GM19395 (cell line): ENCODE data around the gene SLC27A3.

ENCODE experiments used
- ATAC-seq: cut with Tn5 transposase; IDR thresholded peaks from one replicate; pipeline ENCODE4 v1.9.1; 2021; ENCODE audit warnings: mild to moderate bottlenecking, moderate library complexity; ENCODE audit not compliant: unreplicated experiment

The SLC27A3 gene

GRCh38 chr1:153798468-153798780, 23.2 kb downstream of the SLC27A3 start:
- no peak for ATAC-seq

- ATAC-seq = no peak
These were observed 23.8 kb downstream of the SLC27A3 start for GRCh38 chr1:153799016-153799415.

- no peak for ATAC-seq
These were observed 24.6 kb downstream of the SLC27A3 start for GRCh38 chr1:153799566-153800465.

GRCh38 chr1:153800516-153800915, 25.3 kb downstream of the SLC27A3 start:
- ATAC-seq = no peak

GRCh38 chr1:153801028-153801625, 25.9 kb downstream of the SLC27A3 start:
- no peak for ATAC-seq

GRCh38 chr1:153801786-153802697, 26.8 kb downstream of the SLC27A3 start:
- no peak for ATAC-seq

GRCh38 chr1:153803470-153804056, 28.4 kb downstream of the SLC27A3 start:
- no peak for ATAC-seq

GRCh38 chr1:153804112-153804511, 28.9 kb downstream of the SLC27A3 start:
- no peak for ATAC-seq

- peak; percentile 89 for ATAC-seq
These were observed 30.0 kb downstream of the SLC27A3 start for GRCh38 chr1:153805042-153805745.

- ATAC-seq = peak; percentile 13
These were observed 30.9 kb downstream of the SLC27A3 start for GRCh38 chr1:153805886-153806719.

GRCh38 chr1:153816283-153816889, 41.2 kb downstream of the SLC27A3 start:
- no peak for ATAC-seq

GRCh38 chr1:153818876-153819275, 43.7 kb downstream of the SLC27A3 start:
- ATAC-seq = no peak

- no peak for ATAC-seq
These were observed 52.2 kb downstream of the SLC27A3 start for GRCh38 chr1:153827168-153827964.
